Measurements from ENCODE around the gene MLIP.

Gene MLIP

DNA sequence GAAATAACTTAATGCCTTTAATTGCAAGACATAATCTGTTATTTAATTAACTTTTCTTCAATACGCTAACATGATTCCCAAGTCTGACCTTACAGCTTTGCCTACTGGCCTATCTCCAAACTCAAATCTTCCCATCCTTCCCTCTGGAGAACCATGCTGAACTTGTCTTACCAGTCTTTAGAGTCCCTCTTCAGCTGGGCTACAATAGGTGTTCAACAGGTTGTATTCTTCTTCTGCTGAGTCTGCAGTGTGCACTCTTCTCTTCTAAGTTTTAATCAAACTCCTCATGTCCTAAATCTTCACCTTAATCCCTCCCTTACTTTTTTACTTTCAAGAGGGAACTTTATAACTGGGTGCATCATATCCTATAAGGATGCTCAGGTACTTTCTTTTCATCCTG is 121.5 kb downstream of the MLIP start:
- TF ChIP-seq, protein P1, sequence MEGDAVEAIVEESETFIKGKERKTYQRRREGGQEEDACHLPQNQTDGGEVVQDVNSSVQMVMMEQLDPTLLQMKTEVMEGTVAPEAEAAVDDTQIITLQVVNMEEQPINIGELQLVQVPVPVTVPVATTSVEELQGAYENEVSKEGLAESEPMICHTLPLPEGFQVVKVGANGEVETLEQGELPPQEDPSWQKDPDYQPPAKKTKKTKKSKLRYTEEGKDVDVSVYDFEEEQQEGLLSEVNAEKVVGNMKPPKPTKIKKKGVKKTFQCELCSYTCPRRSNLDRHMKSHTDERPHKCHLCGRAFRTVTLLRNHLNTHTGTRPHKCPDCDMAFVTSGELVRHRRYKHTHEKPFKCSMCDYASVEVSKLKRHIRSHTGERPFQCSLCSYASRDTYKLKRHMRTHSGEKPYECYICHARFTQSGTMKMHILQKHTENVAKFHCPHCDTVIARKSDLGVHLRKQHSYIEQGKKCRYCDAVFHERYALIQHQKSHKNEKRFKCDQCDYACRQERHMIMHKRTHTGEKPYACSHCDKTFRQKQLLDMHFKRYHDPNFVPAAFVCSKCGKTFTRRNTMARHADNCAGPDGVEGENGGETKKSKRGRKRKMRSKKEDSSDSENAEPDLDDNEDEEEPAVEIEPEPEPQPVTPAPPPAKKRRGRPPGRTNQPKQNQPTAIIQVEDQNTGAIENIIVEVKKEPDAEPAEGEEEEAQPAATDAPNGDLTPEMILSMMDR (IDR thresholded peaks at IDR 0.05; ENCODE audit: low read depth, low read length, missing control alignments) = no peak
- no peak for DNase-seq (ENCODE audit: extremely low read depth, low read depth)
- H3K4me3 ChIP-seq (replicated peaks; ENCODE audit: low read depth, low read length) = no peak overlapping the region

DNA sequence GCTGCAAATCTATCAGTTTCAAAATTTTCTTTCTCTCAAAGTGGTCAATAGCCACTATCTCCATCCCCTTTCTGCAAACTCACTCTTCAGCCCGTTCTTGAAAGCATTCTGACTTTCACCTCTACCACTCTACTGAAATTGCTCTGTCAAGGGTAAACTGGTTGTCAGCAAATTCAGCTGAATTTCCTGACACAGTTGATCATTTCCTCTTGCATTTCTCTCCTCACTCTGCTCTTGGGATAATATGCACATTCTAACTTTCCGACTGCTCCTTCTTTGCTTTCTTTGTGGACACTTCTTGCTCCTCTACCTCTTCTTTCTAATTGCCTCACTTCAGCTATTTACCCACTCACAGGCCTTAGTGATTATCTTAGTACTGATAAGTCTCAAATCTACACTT is 123.3 kb downstream of the MLIP start:
- no peak for DNase-seq (ENCODE audit: extremely low read depth, low read depth)
- H3K4me3 ChIP-seq (replicated peaks; ENCODE audit: low read depth, low read length) = no peak overlapping the region
- TF ChIP-seq, protein P1 (IDR thresholded peaks at IDR 0.05; ENCODE audit: low read depth, low read length, missing control alignments) = no peak

DNA sequence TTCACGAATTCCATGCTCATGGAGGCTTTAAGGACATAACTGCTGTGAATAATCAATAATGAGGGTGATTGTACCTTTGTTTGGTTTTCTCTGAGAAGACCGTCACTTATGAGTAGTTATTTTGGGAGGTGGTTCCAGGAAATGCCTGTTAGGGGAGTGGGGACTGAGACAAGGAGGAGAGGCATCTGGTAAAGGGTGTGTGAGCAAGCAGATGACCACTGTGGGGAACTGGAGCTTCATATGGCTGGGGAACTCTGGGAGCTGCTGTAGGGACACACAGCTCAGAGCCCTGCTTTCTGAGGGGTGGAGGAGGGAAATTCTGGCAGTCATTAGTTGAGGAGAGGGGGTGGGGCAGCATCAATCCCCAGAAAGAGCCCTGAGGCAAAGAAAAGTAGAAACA is 125.7 kb downstream of the MLIP start:
- DNase-seq (ENCODE audit: extremely low read depth, low read depth) = no peak
- TF ChIP-seq, protein P1 (IDR thresholded peaks at IDR 0.05; ENCODE audit: low read depth, low read length, missing control alignments) = no peak
- H3K4me3 ChIP-seq (replicated peaks; ENCODE audit: low read depth, low read length) = no peak overlapping the region

DNA sequence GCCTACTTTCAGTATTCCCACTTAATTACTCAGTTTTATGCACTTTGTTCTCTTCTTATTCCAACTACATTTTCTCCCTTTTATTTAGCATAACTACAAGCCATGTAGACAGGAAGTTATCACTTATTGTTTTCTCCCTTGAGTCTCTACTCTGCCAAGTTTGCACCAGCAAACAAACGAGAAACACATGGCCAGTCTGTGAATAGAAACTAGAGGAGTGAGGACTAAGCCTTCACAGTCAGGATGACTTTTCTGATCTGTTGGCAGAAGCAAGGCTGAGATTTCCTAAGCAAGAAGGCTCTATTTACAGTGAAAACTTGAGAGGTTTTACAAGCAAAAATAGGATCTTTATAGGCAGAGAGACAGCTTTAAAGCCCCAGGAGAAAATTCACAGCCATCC is 127.2 kb downstream of the MLIP start:
- DNase-seq (ENCODE audit: extremely low read depth, low read depth) = peak; percentile 81
- TF ChIP-seq, protein P1 (IDR thresholded peaks at IDR 0.05; ENCODE audit: low read depth, low read length, missing control alignments) = no peak
- H3K4me3 ChIP-seq (replicated peaks; ENCODE audit: low read depth, low read length) = no peak overlapping the region

DNA sequence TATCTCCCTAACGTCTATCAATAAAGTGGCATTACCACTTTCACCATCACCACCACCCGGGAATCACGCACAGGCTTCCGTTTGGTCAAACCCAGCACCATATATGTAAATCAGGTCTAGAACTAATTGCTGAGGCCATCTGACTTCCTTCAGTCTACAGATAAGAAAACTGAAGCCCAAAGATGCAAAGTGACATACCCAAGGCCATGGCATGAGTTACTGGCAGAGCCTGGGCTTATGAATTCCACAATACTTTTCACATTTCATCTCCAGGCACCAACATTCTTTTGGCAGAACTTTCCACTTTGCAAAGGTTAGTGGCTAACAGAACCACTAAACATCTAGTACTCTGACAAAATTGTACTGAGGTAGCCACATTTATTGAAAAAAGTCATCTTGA is 132.5 kb downstream of the MLIP start:
- TF ChIP-seq, protein P1 (IDR thresholded peaks at IDR 0.05; ENCODE audit: low read depth, low read length, missing control alignments) = no peak
- no peak for DNase-seq (ENCODE audit: extremely low read depth, low read depth)
- H3K4me3 ChIP-seq (replicated peaks; ENCODE audit: low read depth, low read length) = no peak overlapping the region

DNA sequence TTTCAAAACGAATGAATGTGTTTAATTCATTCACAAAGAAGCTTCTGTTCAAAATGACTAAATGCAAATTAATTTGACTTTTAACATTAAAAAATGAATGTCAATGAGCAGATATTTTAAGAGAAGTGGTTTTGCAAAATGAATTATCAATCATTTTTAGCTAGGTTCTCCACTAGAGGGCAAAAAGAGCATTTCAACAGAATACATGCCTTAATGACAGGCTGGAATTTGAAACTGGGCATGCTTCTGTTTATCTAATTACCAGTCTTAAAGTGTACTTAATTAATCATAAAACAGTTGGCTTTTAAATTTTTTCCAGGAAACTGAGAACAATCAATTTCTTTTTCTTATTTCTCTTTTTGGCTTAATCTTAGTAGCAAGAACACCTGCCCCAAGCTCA is 133.2 kb downstream of the MLIP start:
- H3K4me3 ChIP-seq (replicated peaks; ENCODE audit: low read depth, low read length) = no peak overlapping the region
- no peak for DNase-seq (ENCODE audit: extremely low read depth, low read depth)
- TF ChIP-seq, protein P1 (IDR thresholded peaks at IDR 0.05; ENCODE audit: low read depth, low read length, missing control alignments) = peak; percentile 43

DNA sequence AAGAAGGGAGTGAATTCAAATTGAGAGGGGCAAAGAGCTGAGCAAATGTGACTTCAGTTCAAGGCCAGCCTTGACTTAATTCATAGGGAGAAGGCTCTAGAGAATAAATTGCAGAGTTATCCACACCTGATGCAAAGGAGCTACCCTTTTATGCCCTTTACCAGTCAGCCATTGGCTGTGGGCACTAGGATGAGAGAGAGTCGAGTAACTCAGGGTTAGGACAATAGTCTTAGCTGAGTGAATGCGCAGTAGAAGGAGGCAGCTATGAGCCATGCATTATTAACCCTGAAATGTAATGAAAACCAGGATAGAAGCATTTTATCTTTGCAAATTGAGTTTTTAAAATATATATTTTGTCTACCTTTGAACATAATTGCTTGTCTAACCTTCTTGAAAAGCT is 134.0 kb downstream of the MLIP start:
- TF ChIP-seq, protein P1 (IDR thresholded peaks at IDR 0.05; ENCODE audit: low read depth, low read length, missing control alignments) = no peak
- no peak overlapping the region for H3K4me3 ChIP-seq (replicated peaks; ENCODE audit: low read depth, low read length)
- no peak for DNase-seq (ENCODE audit: extremely low read depth, low read depth)
